KOPT-K1 (cell line): ENCODE results near the gene CMTM2.

Experiments used
- H3K27ac ChIP-seq: fragments of 200-600 bp; sonication (generic); 2 replicates; pipeline ENCODE4 v1.5.1; 2016; ENCODE audit warnings: antibody characterized with exemption, mild to moderate bottlenecking, low read depth, low read length; ENCODE audit not compliant: poor library complexity, severe bottlenecking
- H3K36me3 ChIP-seq: fragments of 200-600 bp; sonication (generic); 2 replicates; pipeline ENCODE4 v1.5.1; 2017; ENCODE audit warnings: antibody characterized with exemption, mild to moderate bottlenecking, low read length, moderate library complexity; ENCODE audit not compliant: insufficient read depth
- H3K9me3 ChIP-seq: fragments of 200-600 bp; sonication (generic); 2 replicates; pipeline ENCODE4 v1.5.1; 2017; ENCODE audit warnings: antibody characterized with exemption, low read length, mild to moderate bottlenecking; ENCODE audit not compliant: insufficient read depth, poor library complexity, severe bottlenecking

The CMTM2 gene, protein sequence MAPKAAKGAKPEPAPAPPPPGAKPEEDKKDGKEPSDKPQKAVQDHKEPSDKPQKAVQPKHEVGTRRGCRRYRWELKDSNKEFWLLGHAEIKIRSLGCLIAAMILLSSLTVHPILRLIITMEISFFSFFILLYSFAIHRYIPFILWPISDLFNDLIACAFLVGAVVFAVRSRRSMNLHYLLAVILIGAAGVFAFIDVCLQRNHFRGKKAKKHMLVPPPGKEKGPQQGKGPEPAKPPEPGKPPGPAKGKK

GRCh38 chr16:66578651-66579531 is at the start of gene CMTM2:
Gene CMTM2, plus strand, starts transcription at chr16:66579463. Its CDS starts 145 bp downstream, at chr16:66579608.
- Histone ChIP-seq H3K36me3 (no peaks in the 10 kb centered on the region), H3K27ac (peak within 1 kb of the TSS; percentile 58), H3K9me3 (no peaks in the 10 kb centered on the region)

- H3K36me3 ChIP-seq, result no peaks in the 10 kb centered on the region
- no peaks in the 10 kb centered on the region for H3K9me3 ChIP-seq
- no peak overlapping the region for H3K27ac ChIP-seq
These were observed 49.8 kb upstream of the CMTM2 start for GRCh38 chr16:66529475-66529874.

- no peaks in the 10 kb centered on the region for H3K36me3 ChIP-seq
- no peak overlapping the region for H3K27ac ChIP-seq
- no peaks in the 10 kb centered on the region for H3K9me3 ChIP-seq
These were observed 44.9 kb upstream of the CMTM2 start for GRCh38 chr16:66534376-66534799.

- Histone ChIP-seq H3K9me3 (no peaks in the 10 kb centered on the region), H3K27ac (no peak overlapping the region), H3K36me3 (no peaks in the 10 kb centered on the region)
These were observed 42.7 kb upstream of the CMTM2 start for GRCh38 chr16:66536525-66536924.

GRCh38 chr16:66537236-66537635 is 42.0 kb upstream of the CMTM2 start:
- no peak overlapping the region for H3K27ac ChIP-seq
- H3K9me3 ChIP-seq, result no peaks in the 10 kb centered on the region
- H3K36me3 ChIP-seq, result no peaks in the 10 kb centered on the region

- Histone ChIP-seq H3K27ac (peak overlapping the region; percentile 43), H3K36me3 (no peaks in the 10 kb centered on the region), H3K9me3 (no peaks in the 10 kb centered on the region)
These were observed 40.4 kb upstream of the CMTM2 start for GRCh38 chr16:66538910-66539309.

DNA sequence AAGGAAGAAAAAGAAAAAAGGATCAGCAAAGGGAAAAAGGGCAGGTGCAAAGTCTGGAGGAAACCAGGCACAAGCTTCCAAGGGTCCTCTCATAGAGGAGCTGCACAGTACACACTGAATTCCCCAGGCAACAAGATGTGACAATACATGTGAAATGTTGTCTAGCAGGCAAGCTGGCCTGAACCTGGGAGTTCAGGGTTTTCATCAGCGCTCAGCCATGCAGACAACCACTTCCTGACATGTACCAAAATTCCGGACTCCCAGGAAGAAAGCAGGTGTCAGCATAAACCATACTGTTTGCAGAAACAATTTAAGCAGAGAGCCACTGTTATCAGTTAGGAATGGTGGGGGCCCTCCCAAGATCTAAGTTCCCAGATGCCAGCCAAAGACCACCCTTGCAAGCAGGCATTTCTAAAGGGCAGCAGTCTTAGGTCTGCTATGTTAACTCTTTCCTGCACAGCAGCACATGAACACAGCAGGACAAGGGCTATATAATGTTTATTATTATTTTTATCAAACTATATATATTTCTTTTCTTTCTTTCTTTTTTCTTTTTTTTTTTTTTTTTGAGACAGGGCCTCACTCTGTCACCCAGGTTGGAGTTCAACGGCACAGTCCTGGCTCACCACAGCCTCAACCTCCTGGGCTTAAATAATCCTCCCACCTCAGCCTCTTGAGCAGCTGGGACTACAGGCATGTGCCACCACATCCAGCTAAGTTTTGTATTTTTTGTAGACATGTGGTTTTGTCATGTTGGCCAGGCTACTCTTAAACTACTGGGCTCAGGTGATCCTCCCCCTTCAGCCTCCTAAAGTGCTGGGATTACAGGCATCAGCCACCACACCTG is 39.4 kb upstream of the CMTM2 start:
- no peaks in the 10 kb centered on the region for H3K36me3 ChIP-seq
- no peaks in the 10 kb centered on the region for H3K9me3 ChIP-seq
- peak overlapping the region; percentile 43 for H3K27ac ChIP-seq

GRCh38 chr16:66541388-66542355 is 37.6 kb upstream of the CMTM2 start:
- no peaks in the 10 kb centered on the region for H3K36me3 ChIP-seq
- no peaks in the 10 kb centered on the region for H3K9me3 ChIP-seq
- no peak overlapping the region for H3K27ac ChIP-seq

DNA sequence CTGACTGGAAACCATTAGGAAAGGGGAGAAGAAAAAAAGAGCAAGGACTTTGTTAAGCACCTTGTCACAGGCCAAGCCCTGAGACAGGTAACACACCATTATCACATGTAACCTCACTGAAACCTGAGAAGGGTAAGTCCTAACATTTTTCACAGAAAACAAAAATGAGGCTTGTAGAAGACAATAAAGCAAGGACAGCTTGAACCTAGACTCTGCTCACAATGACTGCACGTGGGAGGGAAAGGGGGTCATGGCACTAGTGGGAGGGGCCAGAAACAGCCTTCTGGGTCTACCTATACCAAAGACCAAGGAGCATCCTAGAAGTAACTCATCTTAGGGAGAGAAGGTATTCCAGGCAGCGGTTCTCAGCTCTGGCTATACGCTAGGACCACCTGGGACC is 36.9 kb upstream of the CMTM2 start:
- Histone ChIP-seq H3K36me3 (no peaks in the 10 kb centered on the region), H3K9me3 (no peaks in the 10 kb centered on the region), H3K27ac (no peak overlapping the region)

GRCh38 chr16:66543541-66543940 is 35.7 kb upstream of the CMTM2 start:
- H3K27ac ChIP-seq, result peak overlapping the region; percentile 2
- H3K9me3 ChIP-seq, result no peaks in the 10 kb centered on the region
- H3K36me3 ChIP-seq, result no peaks in the 10 kb centered on the region

DNA sequence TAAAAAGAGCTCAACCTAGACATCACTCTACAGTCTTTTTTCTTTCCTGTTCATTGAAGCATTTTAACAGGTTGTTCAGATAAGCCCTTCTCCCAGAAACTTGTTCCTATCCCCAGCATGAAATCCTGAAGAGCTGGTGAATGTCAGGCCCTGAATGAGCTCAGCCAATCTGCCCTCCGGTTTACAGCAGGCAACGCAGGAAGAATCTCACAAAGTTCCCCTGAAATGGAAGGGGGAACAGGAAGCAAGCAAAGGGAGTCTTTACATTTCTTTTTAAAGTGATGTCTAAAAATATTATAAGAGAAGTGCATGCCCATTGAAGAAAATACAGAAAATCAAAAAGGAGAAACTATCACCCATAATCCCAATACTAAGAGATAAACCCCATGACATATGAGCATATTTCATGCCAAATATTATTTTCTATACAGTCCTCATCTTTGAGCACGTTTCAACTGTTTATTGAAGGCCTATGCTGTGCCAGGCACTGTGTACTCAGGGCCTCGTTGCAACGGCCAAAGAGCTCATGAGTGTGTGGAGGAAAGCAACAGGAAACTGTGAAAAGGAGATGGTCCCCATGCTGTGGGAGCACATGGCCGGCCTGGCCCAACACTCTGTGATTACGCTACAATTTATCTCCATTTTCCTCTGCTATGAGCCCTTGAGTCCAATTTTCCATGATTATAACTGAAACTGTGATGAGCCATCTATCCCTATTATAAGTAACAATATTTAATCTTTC is 35.1 kb upstream of the CMTM2 start:
- no peaks in the 10 kb centered on the region for H3K9me3 ChIP-seq
- H3K36me3 ChIP-seq, result no peaks in the 10 kb centered on the region
- H3K27ac ChIP-seq, result peak overlapping the region; percentile 2

- H3K9me3 ChIP-seq, result no peaks in the 10 kb centered on the region
- H3K27ac ChIP-seq, result peak overlapping the region; percentile 98
- no peaks in the 10 kb centered on the region for H3K36me3 ChIP-seq
These were observed 31.9 kb upstream of the CMTM2 start for GRCh38 chr16:66547101-66547989.

DNA sequence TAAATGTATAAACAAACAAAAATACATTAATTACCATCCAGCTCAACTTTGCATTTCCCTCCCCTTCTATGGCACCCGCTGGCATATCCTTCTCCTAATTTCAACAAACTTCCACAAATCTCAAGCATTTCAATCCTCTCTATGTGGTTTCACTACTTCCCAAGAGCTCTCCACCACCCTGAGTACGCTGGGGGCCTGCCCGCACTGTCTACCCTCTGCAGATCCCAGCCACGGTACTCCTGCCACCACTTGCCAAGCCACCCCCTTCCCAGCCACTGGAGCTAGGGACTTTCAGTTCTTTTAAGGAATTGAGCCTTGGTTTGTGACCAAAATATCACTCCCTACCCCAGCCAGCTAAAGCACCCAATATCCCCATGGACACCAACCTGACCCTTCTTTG is 31.2 kb upstream of the CMTM2 start:
- no peaks in the 10 kb centered on the region for H3K36me3 ChIP-seq
- H3K9me3 ChIP-seq, result no peaks in the 10 kb centered on the region
- peak overlapping the region; percentile 98 for H3K27ac ChIP-seq
